HL-60 (cell line): Measurements from ENCODE around the gene GFRA1.

ENCODE experiments used
- DNase-seq, 2 experiments: peaks; one replicate each; pipeline ENCODE4 v3.0.0-alpha.2; 2010 to 2020; ENCODE audit warnings: low read depth in 1 of 2, low spot score in 1 of 2
- H3K27ac ChIP-seq: fragments of 250-450 bp; sonication (Bioruptor Pico); replicated peaks from 2 replicates; pipeline ENCODE4 v1.5.1; 2020; ENCODE audit warnings: mild to moderate bottlenecking, moderate library complexity
- H3K27me3 ChIP-seq: fragments of 250-450 bp; sonication (Bioruptor Pico); 2 replicates; pipeline ENCODE4 v1.5.1; 2021; ENCODE audit warnings: mild to moderate bottlenecking, moderate library complexity; ENCODE audit not compliant: insufficient read depth, poor library complexity, severe bottlenecking
- H3K4me3 ChIP-seq: replicated peaks from 2 replicates; pipeline ENCODE4 v1.5.1; 2011; ENCODE audit warnings: mild to moderate bottlenecking, control low read depth, low read length; ENCODE audit not compliant: insufficient read depth
- CTCF ChIP-seq: IDR thresholded peaks from one replicate; pipeline ENCODE4 v1.5.1; 2011; ENCODE audit warnings: low read length, control low read depth, inconsistent platforms; ENCODE audit not compliant: insufficient read depth
- GABPA ChIP-seq: IDR thresholded peaks from 2 replicates; pipeline ENCODE4 v1.6.1; 2012; ENCODE audit warnings: low read depth
- POLR2AphosphoS5 ChIP-seq: IDR thresholded peaks from 2 replicates; pipeline ENCODE4 v1.6.1; 2012; ENCODE audit warnings: low read depth
- REST ChIP-seq: IDR thresholded peaks from 2 replicates; pipeline ENCODE4 v1.6.1; 2012; ENCODE audit warnings: low read depth; ENCODE audit not compliant: insufficient replicate concordance
- SPI1 ChIP-seq: IDR thresholded peaks from 2 replicates; pipeline ENCODE4 v1.6.1; 2012; ENCODE audit warnings: low read depth, mild to moderate bottlenecking, borderline replicate concordance

GFRA1 gene

GRCh38 chr10:116108095-116108494 is 164.9 kb downstream of the GFRA1 start:
- Histone ChIP-seq H3K4me3 (no peak overlapping the region), H3K27me3 (no peaks in the 10 kb centered on the region), H3K27ac (no peak overlapping the region)
- no peak for DNase-seq
- no peak for TF ChIP-seq CTCF
- no peak for TF ChIP-seq GABPA
- no peak for TF ChIP-seq REST

- H3K27me3 ChIP-seq = no peaks in the 10 kb centered on the region
- no peak for DNase-seq
- no peak overlapping the region for H3K4me3 ChIP-seq
- H3K27ac ChIP-seq = no peak overlapping the region
- TF ChIP-seq CTCF = no peak
- TF ChIP-seq REST = no peak
- TF ChIP-seq SPI1 = no peak
- no peak for TF ChIP-seq GABPA
- TF ChIP-seq POLR2AphosphoS5 = no peak
Observed at GRCh38 chr10:116106611-116107010, 166.4 kb downstream of the GFRA1 start.

GRCh38 chr10:116105264-116105663 is 167.7 kb downstream of the GFRA1 start:
- no peak for DNase-seq
- Histone ChIP-seq H3K27me3 (no peaks in the 10 kb centered on the region), H3K4me3 (no peak overlapping the region), H3K27ac (no peak overlapping the region)
- TF ChIP-seq REST = no peak
- no peak for TF ChIP-seq SPI1
- no peak for TF ChIP-seq POLR2AphosphoS5
- no peak for TF ChIP-seq GABPA
- TF ChIP-seq CTCF = no peak
